ENCODE results near the gene LCN2.

LCN2 gene

GRCh38 chr9:128153947-128154695 is 4.9 kb downstream of the LCN2 start:
- no peak for DNase-seq
- Mint-ChIP-seq H3K9me3 (no peaks in the 10 kb centered on the region), H3K4me1 (peaks cover 2% of the 10 kb centered on the region), H3K27ac (no peak overlapping the region), H3K4me3 (no peak overlapping the region), H3K36me3 (no peaks in the 10 kb centered on the region), H3K27me3 (peaks cover 29% of the 10 kb centered on the region)
- CTCF ChIA-PET: no interaction called here

GRCh38 chr9:128155736-128156500 is 6.7 kb downstream of the LCN2 start:
- Mint-ChIP-seq H3K4me1 (peaks cover 9% of the 10 kb centered on the region), H3K36me3 (no peaks in the 10 kb centered on the region), H3K27me3 (peaks cover 17% of the 10 kb centered on the region), H3K27ac (no peak overlapping the region), H3K4me3 (no peak overlapping the region), H3K9me3 (no peaks in the 10 kb centered on the region)
- no peak for DNase-seq
- CTCF ChIA-PET: interaction anchor here (1.4 kb wide), 1 partner anchor 30 kb away, joined by 6 read pairs; no protein-coding TSS in a partner anchor

GRCh38 chr9:128159522-128159783 is 10.2 kb downstream of the LCN2 start:
- DNase-seq: peak; percentile 75
- peaks cover 4% of the 10 kb centered on the region for H3K27me3 Mint-ChIP-seq
- H3K27ac Mint-ChIP-seq: peak overlapping the region; percentile 93
- peaks cover 24% of the 10 kb centered on the region for H3K4me1 Mint-ChIP-seq
- no peaks in the 10 kb centered on the region for H3K9me3 Mint-ChIP-seq
- peaks cover 17% of the 10 kb centered on the region for H3K36me3 Mint-ChIP-seq
- CTCF ChIA-PET: interaction anchor here (0.9 to 1.9 kb wide), 5 partner anchors 9 to 249 kb away, joined by 3 to 4 read pairs (median 4); partner anchors contain the start of gene CIZ1
- H3K4me3 Mint-ChIP-seq: peak overlapping the region; percentile 78

- DNase-seq: peak; percentile 95
- no peaks in the 10 kb centered on the region for H3K9me3 Mint-ChIP-seq
- H3K27ac Mint-ChIP-seq: peak within 1 kb of the TSS; percentile 93
- H3K4me3 Mint-ChIP-seq: peak within 1 kb of the TSS; percentile 78
- peaks cover 4% of the 10 kb centered on the region for H3K27me3 Mint-ChIP-seq
- H3K36me3 Mint-ChIP-seq: peaks cover 19% of the 10 kb centered on the region
- CTCF ChIA-PET: interaction anchor here (0.6 to 1.9 kb wide), 7 partner anchors 10 to 250 kb away, joined by 3 to 5 read pairs (median 4); partner anchors contain the start of gene CIZ1
- peaks cover 24% of the 10 kb centered on the region for H3K4me1 Mint-ChIP-seq
Observed at GRCh38 chr9:128159784-128160602, 10.7 kb downstream of the LCN2 start, which contains the start of gene BBLN. Gene BBLN (plus strand): TSS chr9:128160265. CDS start chr9:128160408, 143 bp downstream.

- H3K36me3 Mint-ChIP-seq: peaks cover 19% of the 10 kb centered on the region
- peaks cover 1% of the 10 kb centered on the region for H3K27me3 Mint-ChIP-seq
- H3K4me1 Mint-ChIP-seq: peaks cover 24% of the 10 kb centered on the region
- CTCF ChIA-PET: interaction anchor here (0.6 to 1.7 kb wide), 3 partner anchors 30 to 181 kb away, joined by 3 to 5 read pairs (median 3); partner anchors contain the start of gene CIZ1
- peak overlapping the region; percentile 78 for H3K4me3 Mint-ChIP-seq
- peak overlapping the region; percentile 93 for H3K27ac Mint-ChIP-seq
- no peaks in the 10 kb centered on the region for H3K9me3 Mint-ChIP-seq
- DNase-seq: peak; percentile 48
Observed at GRCh38 chr9:128160603-128160987, 11.3 kb downstream of the LCN2 start.

GRCh38 chr9:128161215-128161902 is 12.1 kb downstream of the LCN2 start:
- Mint-ChIP-seq H3K36me3 (peaks cover 22% of the 10 kb centered on the region), H3K4me3 (peak overlapping the region; percentile 78), H3K27ac (peak overlapping the region; percentile 93), H3K27me3 (no peaks in the 10 kb centered on the region), H3K9me3 (no peaks in the 10 kb centered on the region), H3K4me1 (peaks cover 24% of the 10 kb centered on the region)
- DNase-seq: no peak
- CTCF ChIA-PET: interaction anchor here (0.5 to 1.7 kb wide), 3 partner anchors 29 to 223 kb away, joined by 3 to 5 read pairs (median 3); partner anchors contain the start of gene CIZ1

- Mint-ChIP-seq H3K4me3 (peak overlapping the region; percentile 78), H3K36me3 (peaks cover 25% of the 10 kb centered on the region), H3K27me3 (no peaks in the 10 kb centered on the region), H3K4me1 (peaks cover 24% of the 10 kb centered on the region), H3K27ac (no peak overlapping the region), H3K9me3 (no peaks in the 10 kb centered on the region)
- no peak for DNase-seq
- CTCF ChIA-PET: interaction anchor here (0.6 to 1.6 kb wide), 2 partner anchors 36 to 179 kb away, joined by 3 read pairs; no protein-coding TSS in a partner anchor
Observed at GRCh38 chr9:128162215-128163026, 13.2 kb downstream of the LCN2 start.

GRCh38 chr9:128163027-128163515 is 13.8 kb downstream of the LCN2 start:
- H3K36me3 Mint-ChIP-seq: peaks cover 28% of the 10 kb centered on the region
- H3K4me1 Mint-ChIP-seq: peaks cover 24% of the 10 kb centered on the region
- DNase-seq: no peak
- no peak overlapping the region for H3K27ac Mint-ChIP-seq
- H3K27me3 Mint-ChIP-seq: no peaks in the 10 kb centered on the region
- no peak overlapping the region for H3K4me3 Mint-ChIP-seq
- CTCF ChIA-PET: no interaction called here
- H3K9me3 Mint-ChIP-seq: no peaks in the 10 kb centered on the region

- CTCF ChIA-PET: no interaction called here
- Mint-ChIP-seq H3K36me3 (peaks cover 32% of the 10 kb centered on the region), H3K4me3 (no peak overlapping the region)
Observed at GRCh38 chr9:128163523-128164306, 14.5 kb downstream of the LCN2 start.

GRCh38 chr9:128164307-128164885 is 15.1 kb downstream of the LCN2 start:
- CTCF ChIA-PET: interaction anchor here (0.7 kb wide), 1 partner anchor 40 kb away, joined by 3 read pairs; no protein-coding TSS in a partner anchor
- Mint-ChIP-seq H3K4me1 (peaks cover 18% of the 10 kb centered on the region), H3K27ac (no peak overlapping the region)

More at GRCh38 chr9:128163523-128164306, 14.5 kb downstream of the LCN2 start:
- H3K27ac Mint-ChIP-seq: no peak overlapping the region
- H3K27me3 Mint-ChIP-seq: no peaks in the 10 kb centered on the region
- H3K4me1 Mint-ChIP-seq: peaks cover 24% of the 10 kb centered on the region
- no peaks in the 10 kb centered on the region for H3K9me3 Mint-ChIP-seq
- DNase-seq: no peak

GRCh38 chr9:128166169-128166568 is 16.9 kb downstream of the LCN2 start:
- Mint-ChIP-seq H3K27me3 (no peaks in the 10 kb centered on the region), H3K4me1 (peaks cover 12% of the 10 kb centered on the region), H3K9me3 (no peaks in the 10 kb centered on the region), H3K27ac (no peak overlapping the region), H3K4me3 (no peak overlapping the region), H3K36me3 (peaks cover 41% of the 10 kb centered on the region)
- DNase-seq: no peak
- CTCF ChIA-PET: no interaction called here

More at GRCh38 chr9:128164307-128164885, 15.1 kb downstream of the LCN2 start:
- Mint-ChIP-seq H3K36me3 (peaks cover 37% of the 10 kb centered on the region), H3K27me3 (no peaks in the 10 kb centered on the region), H3K4me3 (no peak overlapping the region), H3K9me3 (no peaks in the 10 kb centered on the region)
- no peak for DNase-seq

GRCh38 chr9:128167209-128167608 is 18.0 kb downstream of the LCN2 start:
- Mint-ChIP-seq H3K27ac (no peak overlapping the region), H3K27me3 (no peaks in the 10 kb centered on the region), H3K4me1 (peaks cover 6% of the 10 kb centered on the region), H3K9me3 (no peaks in the 10 kb centered on the region), H3K36me3 (peaks cover 35% of the 10 kb centered on the region), H3K4me3 (no peak overlapping the region)
- no peak for DNase-seq
- CTCF ChIA-PET: no interaction called here

Measured in activated naive CD4-positive, alpha-beta T cell treated with anti-CD3 and anti-CD28 coated beads, Interleukin-2, amount 10 ng/mL, durations not matched to agents 7 days and 5 days (primary cell).